GM21390 (cell line): ENCODE results near the gene OR4E1.
"Not testable (repeated sequence)": the region's sequence is repeated elsewhere in the genome, so short reads cannot be mapped to it uniquely, and the experiment has no call there.

Experiments used
- ATAC-seq: cut with Tn5 transposase; IDR thresholded peaks from one replicate; pipeline ENCODE4 v1.9.1; 2021; ENCODE audit not compliant: unreplicated experiment

Gene OR4E1

GRCh38 chr14:21673718-21674117 is at the start of gene OR4E1:
TSS of gene OR4E1 (minus strand) at chr14:21673818. CDS start at chr14:21670935, 2,883 bp downstream.
- no peak for ATAC-seq

GRCh38 chr14:21721504-21721903 is 47.9 kb upstream of the OR4E1 start:
- no peak for ATAC-seq

- no peak for ATAC-seq
Observed at GRCh38 chr14:21719841-21720240, 46.2 kb upstream of the OR4E1 start.

- no peak for ATAC-seq
Observed at GRCh38 chr14:21714318-21714929, 40.8 kb upstream of the OR4E1 start.

- no peak for ATAC-seq
Observed at GRCh38 chr14:21712036-21712435, 38.4 kb upstream of the OR4E1 start.

- ATAC-seq, result no peak
Observed at GRCh38 chr14:21711360-21711961, 37.8 kb upstream of the OR4E1 start.

- no peak for ATAC-seq
Observed at GRCh38 chr14:21704338-21704737, 30.7 kb upstream of the OR4E1 start.

- no peak for ATAC-seq
Observed at GRCh38 chr14:21703357-21704326, 30.0 kb upstream of the OR4E1 start.

- no peak for ATAC-seq
Observed at GRCh38 chr14:21702316-21702715, 28.7 kb upstream of the OR4E1 start.

- no peak for ATAC-seq
Observed at GRCh38 chr14:21699551-21699950, 25.9 kb upstream of the OR4E1 start.

GRCh38 chr14:21698538-21698937 is 24.9 kb upstream of the OR4E1 start:
- ATAC-seq, result not testable (repeated sequence)

- ATAC-seq, result not testable (repeated sequence)
Observed at GRCh38 chr14:21697662-21698061, 24.0 kb upstream of the OR4E1 start.

GRCh38 chr14:21694425-21694824 is 20.8 kb upstream of the OR4E1 start:
- ATAC-seq, result no peak

- no peak for ATAC-seq
Observed at GRCh38 chr14:21686468-21686867, 12.8 kb upstream of the OR4E1 start.

GRCh38 chr14:21680072-21680471 is 6.5 kb upstream of the OR4E1 start:
- no peak for ATAC-seq

GRCh38 chr14:21675566-21675965 is 1.9 kb upstream of the OR4E1 start:
- no peak for ATAC-seq

- ATAC-seq, result no peak
Observed at GRCh38 chr14:21672116-21672515, 1.5 kb downstream of the OR4E1 start.

GRCh38 chr14:21671371-21671770 is 2.2 kb downstream of the OR4E1 start:
- ATAC-seq, result no peak

GRCh38 chr14:21669284-21669683 is 4.3 kb downstream of the OR4E1 start:
- ATAC-seq, result no peak

- no peak for ATAC-seq
Observed at GRCh38 chr14:21668377-21668776, 5.2 kb downstream of the OR4E1 start.

GRCh38 chr14:21656980-21657379 is 16.6 kb downstream of the OR4E1 start:
- ATAC-seq, result no peak

GRCh38 chr14:21654215-21654614 is 19.4 kb downstream of the OR4E1 start:
- ATAC-seq, result no peak
